Ovary (tissue), 9 donors: ENCODE results near the gene ARHGAP10. TPM values are rescaled to one million over a fixed set of nuclear protein-coding genes. Genes with fewer than 3 reads are reported as not detected.

Experiments
- DNase-seq, 5 donors: peaks; one replicate each; pipeline ENCODE4 v3.0.0-alpha.2; 2019 to 2020
- H3K27ac ChIP-seq, 2 donors: fragments of 200-600 bp; one replicate each; pipeline versions ENCODE4 v1.5.1 to v1.8.0; 2019 to 2022
- H3K27me3 ChIP-seq: fragments of 200-600 bp; one replicate; pipeline ENCODE4 v1.8.0; 2022
- H3K36me3 ChIP-seq: fragments of 200-600 bp; sonication (generic); one replicate; pipeline ENCODE4 v1.5.1; 2019
- H3K4me1 ChIP-seq: one replicate; pipeline ENCODE4 v1.8.1; 2013; ENCODE audit warnings: mild to moderate bottlenecking, moderate library complexity; ENCODE audit not compliant: insufficient read depth
- H3K4me3 ChIP-seq: fragments of 200-600 bp; sonication (generic); one replicate; pipeline ENCODE4 v1.5.1; 2017
- H3K9me3 ChIP-seq, 2 donors: fragments of 200-600 bp in 1 of 2; sonication (generic) in 1 of 2; one replicate each; pipeline versions ENCODE4 v1.5.1 to v1.8.1; 2013 to 2019; ENCODE audit warnings: mild to moderate bottlenecking in 1 of 2, moderate library complexity in 1 of 2
- CTCF ChIP-seq, 3 donors: fragments of 450-650 bp in 2 of 3; fragments of 200-600 bp in 1 of 3; IDR thresholded peaks; one replicate each; pipeline versions ENCODE4 v1.5.1 to v1.8.0; 2016 to 2022; ENCODE audit warnings: antibody characterized with exemption in 3 of 3, mild to moderate bottlenecking in 1 of 3
- EP300 ChIP-seq: sonication (generic); formaldehyde crosslinking; IDR thresholded peaks from one replicate; pipeline ENCODE4 v1.6.1; 2017; ENCODE audit warnings: antibody characterized with exemption
- POLR2A ChIP-seq: fragments of 450-650 bp; IDR thresholded peaks from one replicate; pipeline ENCODE4 v1.6.1; 2017; ENCODE audit warnings: antibody characterized with exemption, mild to moderate bottlenecking, moderate library complexity
- WGBS, 3 donors: extraction: QIAGEN DNeasy Blood & Tissue Kit in 1 of 3; methylation state at CpG; one replicate each; pipeline versions ENCODE4 v1.1.5 to v1.1.7; 2013 to 2017; 5-methylcytosine and 5-hydroxymethylcytosine counted together
- intact Hi-C, 4 donors: fragments of 100-400 bp; cut with DNase I; formaldehyde crosslinking; loops; one replicate each; pipeline versions ENCODE4 v1.11.0 to v1.15.1; 2022 to 2023
- polyA plus RNA-seq, 2 donors: library from polyadenylated mRNA; stranded (reverse); fragments of 200-250 nt in 1 of 2; fragments of 350-450 nt in 1 of 2; fragmentation: Illumina TruSeq in 1 of 2; extraction: RNeasy Lipid Tissue Mini Kit (QIAGEN cat#74804) in 1 of 2; gene quantifications; one replicate each; pipeline ENCODE4 v1.2.3, GENCODE V29; 2013 to 2014
- total RNA-seq, 7 donors: library from RNA; depleted of rRNA in 2 of 7; stranded (reverse); fragments of >200 nt in 2 of 7; fragmentation: NEBNext Ultra II Directional in 3 of 7; extraction: Animal tissue kit (Norgen Biotek cat#: 25700) in 3 of 7; gene quantifications; one replicate each; pipeline versions ENCODE4 v1.1.0 to v1.2.4, GENCODE V29; 2016 to 2023
- donor health status: DM: no; HTN: no; CAD: no; lungs with moderate emphysema.
- donor health status: DM: no; HTN: no; CAD: no.
- donor health status: Bipolar disorder and iron deficiency.
- donor health status: DM: yes; HTN: yes; CAD: no.
- donor health status: DM: no; HTN: no; CAD: no.
- donor health status: DM: yes; HTN: yes; CAD: no.

Gene ARHGAP10
- total and polyA plus RNA-seq, 9 donors: 37.1 to 76.7 (median 63.8) TPM

- H3K27me3 ChIP-seq: no peaks in the 10 kb centered on the region
- no peaks in the 10 kb centered on the region for H3K36me3 ChIP-seq
- DNase-seq: no peak
- H3K4me1 ChIP-seq: peaks cover 26% of the 10 kb centered on the region
- no peaks in the 10 kb centered on the region for H3K9me3 ChIP-seq
- TF ChIP-seq EP300: no peak
- TF ChIP-seq POLR2A: no peak
- no peak for TF ChIP-seq CTCF (IDR thresholded peaks at IDR 0.05)
- intact Hi-C loops: loop anchor here in 2 of 4 donors (10.0 kb wide), 2 partner anchors 75 to 85 kb away; no protein-coding TSS in a partner anchor
- no peak overlapping the region for H3K4me3 ChIP-seq
- no peak overlapping the region for H3K27ac ChIP-seq
- 83 to 88% (median 85%) methylated on average over 7 of the region's 7 CpGs for WGBS, 3 donors
Measured at GRCh38 chr4:147739239-147739823, 7.4 kb downstream of the ARHGAP10 start.

GRCh38 chr4:147740176-147740575, 8.3 kb downstream of the ARHGAP10 start:
- Histone ChIP-seq H3K9me3 (no peaks in the 10 kb centered on the region), H3K4me1 (peaks cover 30% of the 10 kb centered on the region), H3K27ac (no peak overlapping the region), H3K4me3 (no peak overlapping the region), H3K36me3 (no peaks in the 10 kb centered on the region), H3K27me3 (no peaks in the 10 kb centered on the region)
- 83 to 85% (median 84%) methylated on average over 3 of the region's 3 CpGs for WGBS, 3 donors
- intact Hi-C loops: no loop called here
- no peak for DNase-seq
- no peak for TF ChIP-seq EP300
- no peak for TF ChIP-seq POLR2A
- TF ChIP-seq CTCF (IDR thresholded peaks at IDR 0.05): no peak

GRCh38 chr4:147741190-147741788, 9.4 kb downstream of the ARHGAP10 start:
- peaks cover 29% of the 10 kb centered on the region for H3K4me1 ChIP-seq
- DNase-seq: no peak
- no peaks in the 10 kb centered on the region for H3K36me3 ChIP-seq
- intact Hi-C loops: no loop called here
- H3K4me3 ChIP-seq: no peak overlapping the region
- H3K27me3 ChIP-seq: no peaks in the 10 kb centered on the region
- no peaks in the 10 kb centered on the region for H3K9me3 ChIP-seq
- no peak overlapping the region for H3K27ac ChIP-seq
- WGBS, 3 donors: 23 to 67% (median 50%) methylated on average over 1 of the region's 1 CpG
- TF ChIP-seq POLR2A (no peak), EP300 (no peak), CTCF (IDR thresholded peaks at IDR 0.05) (no peak)

- Histone ChIP-seq H3K4me3 (no peak overlapping the region), H3K4me1 (peaks cover 16% of the 10 kb centered on the region), H3K27ac (no peak overlapping the region), H3K9me3 (no peaks in the 10 kb centered on the region), H3K27me3 (no peaks in the 10 kb centered on the region), H3K36me3 (no peaks in the 10 kb centered on the region)
- DNase-seq: no peak
- TF ChIP-seq CTCF (IDR thresholded peaks at IDR 0.05) (no peak), EP300 (no peak)
- 81 to 91% (median 86%) methylated on average over 5 of the region's 5 CpGs for WGBS, 3 donors
- intact Hi-C loops: no loop called here
Measured at GRCh38 chr4:147747787-147748454, 16.0 kb downstream of the ARHGAP10 start.
